GM12892 (cell line): ENCODE data around the gene MROH7.

Experiments used
- POLR2AphosphoS5 ChIP-seq: IDR thresholded peaks from 2 replicates; pipeline ENCODE4 v1.6.1; 2011; ENCODE audit warnings: low read depth, low read length, control low read depth
- TAF1 ChIP-seq: IDR thresholded peaks from 2 replicates; pipeline ENCODE4 v1.6.1; 2011; ENCODE audit warnings: low read depth, mild to moderate bottlenecking, control low read depth, low read length, borderline replicate concordance

GRCh38 chr1:54611621-54612020 is 30.0 kb upstream of the MROH7 start:
- no peak for TF ChIP-seq TAF1
- no peak for TF ChIP-seq POLR2AphosphoS5
